HCT116 (cell line): ENCODE measurements around the gene SPTBN4.

Experiments used
- ATF3 ChIP-seq: IDR thresholded peaks from 2 replicates; pipeline ENCODE4 v1.6.1; 2012
- CTCF ChIP-seq, 3 experiments: fragments of 200-600 bp in 1 of 3; sonication (generic) in 1 of 3; IDR thresholded peaks in 2 of 3; conservative IDR thresholded peaks in 1 of 3; 2 replicates each; pipeline ENCODE4 v1.5.1; 2012 to 2017; ENCODE audit warnings: low read depth in 2 of 3, low read length in 2 of 3, antibody characterized with exemption in 1 of 3, borderline replicate concordance in 1 of 3, control low read depth in 1 of 3, mild to moderate bottlenecking in 1 of 3, mixed read lengths in 1 of 3, mixed run types in 1 of 3, moderate library complexity in 1 of 3; ENCODE audit not compliant: insufficient read depth in 1 of 3
- EZH2 ChIP-seq: fragments of 200-600 bp; sonication (generic); IDR thresholded peaks from 2 replicates; pipeline ENCODE4 v1.6.1; 2017; ENCODE audit warnings: antibody characterized with exemption, mixed run types
- POLR2A ChIP-seq: IDR thresholded peaks from 2 replicates; pipeline ENCODE4 v1.7.0; 2011; ENCODE audit warnings: borderline replicate concordance; ENCODE audit not compliant: insufficient read depth, insufficient read length; ENCODE audit errors: extremely low read depth
- POLR2AphosphoS5 ChIP-seq: IDR thresholded peaks from 2 replicates; pipeline ENCODE4 v1.6.1; 2011; ENCODE audit warnings: mild to moderate bottlenecking, low read depth, low read length, moderate library complexity
- RAD21 ChIP-seq: IDR thresholded peaks from 2 replicates; pipeline ENCODE4 v1.6.1; 2012; ENCODE audit warnings: low read depth, mild to moderate bottlenecking
- YY1 ChIP-seq: IDR thresholded peaks from 2 replicates; pipeline ENCODE4 v1.6.1; 2011; ENCODE audit warnings: low read length, low read depth, moderate library complexity, mild to moderate bottlenecking; ENCODE audit not compliant: insufficient replicate concordance; ENCODE audit errors: extremely low read depth
- TF ChIP-seq, protein P1 (sequence below): IDR thresholded peaks from 2 replicates; pipeline ENCODE4 v1.6.1; 2012; ENCODE audit warnings: low read depth

GRCh38 chr19:40555978-40556689 lies 89.3 kb downstream of the SPTBN4 start:
- TF ChIP-seq CTCF (IDR thresholded peaks at IDR 0.05 in 2 of 3, conservative IDR thresholded peaks at IDR 0.05 in 1 of 3; ENCODE audit: borderline replicate concordance in 1 of 3, insufficient read depth in 1 of 3, low read depth in 2 of 3, low read length in 2 of 3) (no peak), POLR2AphosphoS5 (no peak), POLR2A (no peak), YY1 (no peak), ATF3 (no peak), RAD21 (no peak), EZH2 (no peak)
- TF ChIP-seq, protein P1, sequence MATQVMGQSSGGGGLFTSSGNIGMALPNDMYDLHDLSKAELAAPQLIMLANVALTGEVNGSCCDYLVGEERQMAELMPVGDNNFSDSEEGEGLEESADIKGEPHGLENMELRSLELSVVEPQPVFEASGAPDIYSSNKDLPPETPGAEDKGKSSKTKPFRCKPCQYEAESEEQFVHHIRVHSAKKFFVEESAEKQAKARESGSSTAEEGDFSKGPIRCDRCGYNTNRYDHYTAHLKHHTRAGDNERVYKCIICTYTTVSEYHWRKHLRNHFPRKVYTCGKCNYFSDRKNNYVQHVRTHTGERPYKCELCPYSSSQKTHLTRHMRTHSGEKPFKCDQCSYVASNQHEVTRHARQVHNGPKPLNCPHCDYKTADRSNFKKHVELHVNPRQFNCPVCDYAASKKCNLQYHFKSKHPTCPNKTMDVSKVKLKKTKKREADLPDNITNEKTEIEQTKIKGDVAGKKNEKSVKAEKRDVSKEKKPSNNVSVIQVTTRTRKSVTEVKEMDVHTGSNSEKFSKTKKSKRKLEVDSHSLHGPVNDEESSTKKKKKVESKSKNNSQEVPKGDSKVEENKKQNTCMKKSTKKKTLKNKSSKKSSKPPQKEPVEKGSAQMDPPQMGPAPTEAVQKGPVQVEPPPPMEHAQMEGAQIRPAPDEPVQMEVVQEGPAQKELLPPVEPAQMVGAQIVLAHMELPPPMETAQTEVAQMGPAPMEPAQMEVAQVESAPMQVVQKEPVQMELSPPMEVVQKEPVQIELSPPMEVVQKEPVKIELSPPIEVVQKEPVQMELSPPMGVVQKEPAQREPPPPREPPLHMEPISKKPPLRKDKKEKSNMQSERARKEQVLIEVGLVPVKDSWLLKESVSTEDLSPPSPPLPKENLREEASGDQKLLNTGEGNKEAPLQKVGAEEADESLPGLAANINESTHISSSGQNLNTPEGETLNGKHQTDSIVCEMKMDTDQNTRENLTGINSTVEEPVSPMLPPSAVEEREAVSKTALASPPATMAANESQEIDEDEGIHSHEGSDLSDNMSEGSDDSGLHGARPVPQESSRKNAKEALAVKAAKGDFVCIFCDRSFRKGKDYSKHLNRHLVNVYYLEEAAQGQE = no peak
